ENCODE results near the gene CPAMD8.

Gene CPAMD8

DNA sequence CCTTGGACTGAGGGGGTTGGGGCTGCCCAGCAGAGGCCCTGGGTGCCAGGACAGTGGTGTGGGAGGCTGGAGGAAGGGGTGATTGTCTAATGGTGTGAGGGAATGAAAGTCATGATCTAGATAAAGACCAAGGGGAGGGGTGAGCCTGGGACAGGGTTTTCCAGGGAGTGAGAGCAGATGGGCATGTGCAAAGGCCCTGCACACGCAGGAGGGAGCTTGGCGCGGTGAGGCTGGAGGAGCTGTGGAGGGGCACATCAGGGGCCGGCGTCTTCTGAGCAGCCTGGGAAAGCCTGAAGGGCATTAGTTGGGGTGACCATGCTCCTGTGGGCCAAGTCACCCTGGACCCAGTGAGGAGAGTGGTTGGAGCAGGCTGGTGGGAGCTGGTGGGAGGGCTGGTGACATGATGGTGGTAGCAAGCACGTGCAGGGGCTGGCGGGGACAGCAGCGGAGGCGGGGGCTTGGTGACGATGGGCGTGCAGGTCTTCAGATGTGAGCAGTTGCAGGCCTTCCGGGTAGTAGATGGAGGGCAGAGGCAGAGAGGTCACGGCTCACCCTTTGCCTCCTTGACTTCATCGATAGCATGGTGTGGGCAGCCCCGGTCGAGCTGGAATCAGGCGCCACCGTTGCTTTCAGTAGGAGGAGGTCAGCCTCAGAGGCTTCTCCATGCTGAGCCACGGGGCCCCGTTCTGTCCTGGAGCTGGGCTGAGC lies 158.0 kb downstream of the CPAMD8 start:
- no peak for DNase-seq

DNA sequence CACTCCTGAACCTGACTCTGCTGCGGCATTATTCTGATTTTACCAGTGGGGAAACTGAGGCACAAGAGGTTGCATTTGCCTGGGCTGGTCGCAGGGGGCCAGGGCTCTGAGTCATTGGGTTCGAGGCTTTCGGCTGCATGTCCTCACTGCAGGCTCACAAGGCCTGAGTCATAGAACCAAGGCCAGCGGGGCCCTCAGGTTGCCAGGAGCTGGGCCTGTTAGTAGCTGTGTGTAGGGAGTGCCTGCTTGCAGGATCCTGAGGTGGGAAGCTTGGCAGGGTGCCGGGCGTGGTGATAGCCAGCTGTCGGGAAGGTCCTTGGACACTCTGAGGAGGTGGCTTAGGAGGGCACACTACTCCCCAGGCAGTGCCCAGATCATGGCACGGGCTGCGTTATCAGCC lies 159.4 kb downstream of the CPAMD8 start:
- no peak for DNase-seq

- DNase-seq, result no peak
Measured at GRCh38 chr19:16862826-16863415, 163.7 kb downstream of the CPAMD8 start.

GRCh38 chr19:16861834-16862233 lies 164.8 kb downstream of the CPAMD8 start:
- DNase-seq, result no peak

- no peak for DNase-seq
Measured at GRCh38 chr19:16861011-16861410, 165.6 kb downstream of the CPAMD8 start.

DNA sequence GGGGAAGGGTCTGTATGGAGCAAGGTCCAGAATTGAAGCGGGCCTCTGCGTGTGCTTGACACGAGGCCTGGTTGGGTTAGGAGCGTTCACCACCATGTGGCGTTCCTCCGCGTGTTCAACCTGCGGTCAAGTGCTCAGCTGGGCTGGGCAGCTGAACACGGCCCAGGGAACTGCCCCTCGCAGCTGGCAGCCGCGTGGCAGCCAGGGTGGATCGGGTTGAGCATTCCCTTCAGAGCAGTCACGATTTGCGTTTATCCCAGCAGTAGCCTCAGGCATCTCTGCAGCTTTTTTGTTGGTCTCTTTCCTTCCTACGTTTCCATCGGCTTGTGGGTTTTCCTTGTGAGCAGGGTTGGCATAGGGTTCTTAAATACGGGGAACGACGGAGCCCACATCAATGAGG lies 166.5 kb downstream of the CPAMD8 start:
- no peak for DNase-seq

- DNase-seq, result no peak
Measured at GRCh38 chr19:16859626-16860025, 167.0 kb downstream of the CPAMD8 start.

GRCh38 chr19:16856091-16856490 lies 170.5 kb downstream of the CPAMD8 start:
- DNase-seq, result no peak

DNA sequence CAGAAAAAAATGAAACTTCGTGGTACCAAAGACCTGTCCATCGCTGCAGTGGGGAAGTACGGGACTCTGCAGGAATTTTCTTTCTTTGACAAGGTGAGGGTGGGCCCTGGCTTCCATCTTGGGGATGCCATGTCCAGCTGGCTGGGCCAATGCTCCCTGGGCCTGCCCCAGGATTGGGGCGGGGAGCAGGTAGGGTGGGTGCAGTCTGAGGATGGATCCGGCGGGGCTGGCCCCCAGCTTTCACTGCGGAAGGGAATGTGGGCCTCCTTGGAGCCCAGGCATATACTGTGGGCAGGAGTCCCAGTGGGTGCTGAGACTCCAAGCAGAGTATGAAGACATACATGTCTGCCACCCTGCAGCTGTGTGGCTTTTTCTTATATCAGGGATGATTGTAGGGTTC lies 173.5 kb downstream of the CPAMD8 start:
- DNase-seq, result no peak

DNA sequence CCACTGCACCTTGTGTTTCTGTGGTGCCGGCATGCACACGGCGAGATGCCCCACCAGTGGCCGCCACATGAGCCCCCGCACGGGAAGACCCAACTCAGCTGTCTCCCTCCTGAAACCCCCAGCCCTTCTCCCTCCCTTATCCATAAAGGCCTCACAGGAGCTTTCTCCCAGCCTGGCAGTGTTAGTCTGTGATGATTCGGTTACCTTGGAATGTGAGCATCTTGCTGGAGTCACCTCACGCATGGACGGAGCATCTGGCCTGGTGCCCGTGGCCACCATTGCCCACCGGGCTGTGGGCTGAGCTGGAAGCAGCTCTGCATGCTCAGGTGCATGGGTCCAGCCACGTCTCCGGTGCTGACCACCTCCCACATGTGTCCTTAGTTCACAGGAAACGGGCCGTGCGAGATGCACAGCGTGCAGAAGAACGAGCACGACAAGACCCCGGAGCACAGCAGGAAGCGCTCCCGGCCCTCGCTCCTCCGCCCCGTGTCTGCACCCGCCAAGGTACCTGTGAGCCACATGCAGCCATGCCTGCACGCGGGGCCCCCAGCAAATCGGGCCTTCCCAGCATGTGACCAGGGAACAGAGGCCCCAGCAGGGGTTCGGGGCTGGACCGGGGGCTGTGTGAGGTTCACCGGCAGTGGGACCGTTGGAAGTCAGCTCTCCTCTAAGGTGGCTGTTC lies 175.4 kb downstream of the CPAMD8 start:
- DNase-seq, result no peak

- no peak for DNase-seq
Measured at GRCh38 chr19:16850133-16850532, 176.5 kb downstream of the CPAMD8 start.

DNA sequence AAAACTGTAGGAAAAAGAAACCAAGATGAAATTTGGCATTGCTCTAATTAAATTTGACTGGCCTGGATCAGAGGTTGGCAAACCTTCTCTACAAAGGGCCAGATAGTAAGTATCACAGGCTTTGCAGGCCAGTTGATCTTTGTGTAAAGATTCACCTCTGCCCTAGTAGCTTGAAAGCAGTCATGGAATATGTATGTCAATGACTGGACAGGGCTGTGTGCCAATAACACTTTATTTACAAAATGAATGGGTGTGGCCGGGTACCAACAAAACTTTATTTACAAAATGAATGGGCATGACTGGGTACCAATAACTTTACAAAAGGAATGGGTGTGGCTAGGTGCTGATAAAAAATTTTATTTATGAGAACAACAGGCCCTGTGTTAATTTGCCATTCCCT lies 177.4 kb downstream of the CPAMD8 start:
- no peak for DNase-seq

DNA sequence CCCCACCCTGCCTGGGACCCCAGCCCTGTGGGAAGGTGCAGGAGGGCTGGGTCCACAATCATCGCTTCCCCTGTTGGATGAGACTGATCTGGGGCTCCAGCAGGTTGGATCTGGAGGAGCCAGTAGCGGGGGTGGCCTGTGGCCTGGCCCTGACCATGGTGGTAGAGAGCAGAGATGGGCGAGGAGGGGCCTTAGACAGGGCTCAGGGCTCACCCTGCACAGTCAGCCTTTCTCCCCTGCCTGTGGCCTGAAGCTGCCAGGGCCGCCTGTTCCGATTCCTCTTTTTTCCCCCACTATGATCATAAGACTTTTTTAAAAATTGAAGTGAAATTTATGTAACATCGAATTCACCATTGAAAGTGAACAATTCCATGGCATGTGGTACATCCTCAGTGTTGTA lies 179.2 kb downstream of the CPAMD8 start:
- DNase-seq, result no peak

DNA sequence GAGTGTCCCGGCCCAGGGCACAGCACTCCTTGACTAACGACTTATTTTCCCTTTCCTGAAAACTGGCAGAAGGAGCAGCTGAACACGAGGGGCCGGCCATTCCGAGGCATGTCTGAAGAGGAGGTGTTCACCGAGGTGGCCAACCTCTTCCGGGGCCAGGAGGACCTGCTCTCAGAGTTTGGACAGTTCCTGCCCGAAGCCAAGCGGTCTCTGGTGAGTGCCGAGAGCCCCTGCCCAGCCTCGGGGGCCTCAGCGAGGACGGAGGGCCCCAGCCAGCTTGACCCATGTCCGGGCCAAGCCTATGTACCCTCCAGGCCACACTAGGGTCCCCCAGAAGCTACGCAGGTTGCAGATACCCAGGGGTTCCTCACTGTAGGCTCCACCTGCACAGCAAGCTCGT lies 179.7 kb downstream of the CPAMD8 start:
- DNase-seq, result no peak

Data from activated CD4-positive, alpha-beta T cell treated with anti-CD3 and anti-CD28 coated beads, Interleukin-2, amount 50 U/mL, for 1 hour (primary cell).